GM18909 (cell line): ENCODE measurements around the gene TEP1.
"Not testable (repeated sequence)": the region's sequence is repeated elsewhere in the genome, so short reads cannot be mapped to it uniquely, and the experiment has no call there.

Experiments used
- ATAC-seq: cut with Tn5 transposase; IDR thresholded peaks from one replicate; pipeline ENCODE4 v1.9.1; 2021; ENCODE audit warnings: mild to moderate bottlenecking; ENCODE audit not compliant: unreplicated experiment, poor library complexity

Gene TEP1

GRCh38 chr14:20412876-20413743, at the start of gene TEP1:
TSS of gene TEP1 (minus strand) at chr14:20413501. CDS start at chr14:20408439, 5,062 bp downstream.
- ATAC-seq = peak; percentile 79

- ATAC-seq = peak; percentile 95
Measured at GRCh38 chr14:20461225-20462141, 48.2 kb upstream of the TEP1 start, which contains the start of gene PIP4P1. TSS of gene PIP4P1 (minus strand) at chr14:20461434. CDS start at chr14:20461325, 109 bp downstream.

- peak; percentile 4 for ATAC-seq
Measured at GRCh38 chr14:20460458-20461224, 47.3 kb upstream of the TEP1 start.

- ATAC-seq = no peak
Measured at GRCh38 chr14:20458031-20458789, 44.9 kb upstream of the TEP1 start.

- no peak for ATAC-seq
Measured at GRCh38 chr14:20456971-20457370, 43.7 kb upstream of the TEP1 start.

DNA sequence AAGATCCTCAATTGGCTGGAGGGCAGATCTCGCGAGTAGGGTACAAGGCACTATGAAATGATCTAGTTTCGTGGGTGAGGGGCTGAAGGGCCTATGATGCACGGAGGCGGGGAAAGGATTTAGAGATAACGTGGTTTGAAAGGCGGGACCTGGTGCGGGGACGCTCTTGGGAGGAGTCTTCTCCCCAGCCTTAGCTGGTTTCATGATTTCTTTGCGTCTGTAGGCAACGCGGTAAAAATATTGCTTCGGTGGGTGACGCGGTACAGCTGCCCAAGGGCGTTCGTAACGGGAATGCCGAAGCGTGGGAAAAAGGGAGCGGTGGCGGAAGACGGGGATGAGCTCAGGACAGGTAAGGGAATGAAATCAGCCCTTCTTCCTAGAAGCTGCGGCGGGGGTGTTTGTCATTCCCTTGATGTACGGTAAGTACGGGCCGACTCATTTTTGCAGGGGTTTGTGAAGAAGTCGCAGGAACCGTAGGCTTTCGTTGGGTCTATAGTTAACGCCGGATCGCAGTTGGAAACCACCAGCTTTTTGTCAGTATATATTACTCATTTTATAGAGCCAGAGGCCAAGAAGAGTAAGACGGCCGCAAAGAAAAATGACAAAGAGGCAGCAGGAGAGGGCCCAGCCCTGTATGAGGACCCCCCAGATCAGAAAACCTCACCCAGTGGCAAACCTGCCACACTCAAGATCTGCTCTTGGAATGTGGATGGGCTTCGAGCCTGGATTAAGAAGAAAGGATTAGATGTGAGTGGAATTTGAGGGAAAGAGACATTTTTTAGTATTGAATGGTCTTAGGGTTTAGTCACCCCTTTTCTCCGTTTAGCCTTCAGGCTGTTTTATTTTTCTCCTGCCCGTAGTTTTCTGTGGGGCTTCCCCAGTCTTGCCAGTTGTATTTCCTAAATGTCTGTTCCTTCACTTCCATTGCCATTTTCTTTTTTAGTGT, 42.3 kb upstream of the TEP1 start:
- peak; percentile 59 for ATAC-seq

- ATAC-seq = peak; percentile 86
Measured at GRCh38 chr14:20454516-20455354, 41.4 kb upstream of the TEP1 start, which contains the start of the genes APEX1 and OSGEP. TSS of gene APEX1 (plus strand) at chr14:20455226. CDS start at chr14:20455646, 420 bp downstream. TSS of gene OSGEP (minus strand) at chr14:20454812. CDS start at chr14:20454683, 129 bp downstream.

DNA sequence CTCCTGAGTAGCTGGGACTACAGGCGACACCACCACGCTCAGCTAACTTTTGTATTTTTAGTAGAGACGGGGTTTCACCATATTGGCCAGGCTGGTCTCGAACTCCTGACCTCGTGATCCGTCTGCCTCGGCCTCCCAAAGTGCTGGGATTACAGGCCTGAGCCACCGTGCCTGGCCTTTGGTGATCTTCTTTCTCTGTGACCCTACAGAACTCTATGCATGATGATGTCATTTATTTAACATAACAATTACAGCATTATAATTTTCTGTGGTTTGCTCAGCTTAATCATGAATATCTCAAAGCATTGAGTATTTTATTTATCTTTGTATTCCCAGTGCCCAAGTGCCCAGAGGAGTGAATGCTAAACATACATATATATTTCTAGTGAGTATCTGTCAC, 39.5 kb upstream of the TEP1 start:
- not testable (repeated sequence) for ATAC-seq

DNA sequence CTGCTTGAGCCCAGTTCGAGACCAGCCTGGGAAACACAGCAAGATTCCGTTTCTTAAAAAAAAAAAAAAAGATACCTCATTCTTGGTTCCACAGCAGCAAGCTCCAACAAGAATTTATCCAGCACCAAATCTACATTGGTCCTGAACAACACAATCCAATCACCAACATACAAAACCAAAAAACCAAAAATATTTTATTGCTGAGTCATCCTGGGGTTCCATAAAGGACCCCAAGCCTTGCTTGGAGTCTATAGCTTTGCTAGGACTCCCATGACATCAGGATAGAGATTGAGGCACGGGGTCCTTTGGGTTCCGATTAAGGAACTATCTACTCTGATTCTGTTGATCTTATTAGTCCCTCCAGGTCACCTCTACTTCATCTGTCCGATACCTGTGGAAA, 33.6 kb upstream of the TEP1 start:
- no peak for ATAC-seq

- ATAC-seq = not testable (repeated sequence)
Measured at GRCh38 chr14:20443650-20444049, 30.3 kb upstream of the TEP1 start.

GRCh38 chr14:20441461-20441860, 28.2 kb upstream of the TEP1 start:
- no peak for ATAC-seq

- no peak for ATAC-seq
Measured at GRCh38 chr14:20440882-20441281, 27.6 kb upstream of the TEP1 start.

GRCh38 chr14:20440465-20440864, 27.2 kb upstream of the TEP1 start:
- ATAC-seq = no peak

DNA sequence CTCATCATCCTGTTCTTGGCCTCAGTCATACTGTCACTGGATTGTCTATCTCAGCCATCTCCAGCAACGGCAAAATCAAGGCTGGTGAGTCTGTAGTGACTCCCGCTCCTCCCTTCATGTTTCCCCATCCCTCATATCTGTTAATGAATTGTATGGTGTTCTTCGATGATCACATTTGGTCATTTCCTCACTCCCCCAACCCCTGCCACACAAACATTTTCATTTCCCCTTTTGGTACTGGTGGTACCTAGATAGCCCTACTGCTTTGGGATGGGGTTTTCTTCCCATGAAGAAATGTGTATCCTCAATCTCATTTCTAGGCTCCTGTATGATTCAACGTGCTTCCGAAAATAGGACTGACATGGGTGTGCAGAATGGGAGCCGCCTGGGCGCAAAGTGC, 25.4 kb upstream of the TEP1 start:
- no peak for ATAC-seq

GRCh38 chr14:20436363-20436755, 23.1 kb upstream of the TEP1 start:
- no peak for ATAC-seq

GRCh38 chr14:20435582-20436362, 22.5 kb upstream of the TEP1 start, which contains the start of gene KLHL33:
TSS of gene KLHL33 (minus strand) at chr14:20436166. CDS start at chr14:20435811, 355 bp downstream.
- ATAC-seq = no peak
